HL-60 (cell line): ENCODE data around the gene GAPT.

Experiments used
- GABPA ChIP-seq: IDR thresholded peaks from 2 replicates; pipeline ENCODE4 v1.6.1; 2012; ENCODE audit warnings: low read depth
- POLR2AphosphoS5 ChIP-seq: IDR thresholded peaks from 2 replicates; pipeline ENCODE4 v1.6.1; 2012; ENCODE audit warnings: low read depth
- SPI1 ChIP-seq: IDR thresholded peaks from 2 replicates; pipeline ENCODE4 v1.6.1; 2012; ENCODE audit warnings: low read depth, mild to moderate bottlenecking, borderline replicate concordance
- TF ChIP-seq, protein P1 (sequence below): IDR thresholded peaks from one replicate; pipeline ENCODE4 v1.5.1; 2011; ENCODE audit warnings: low read length, control low read depth, inconsistent platforms; ENCODE audit not compliant: insufficient read depth
- TF ChIP-seq, protein P2 (sequence below): IDR thresholded peaks from 2 replicates; pipeline ENCODE4 v1.6.1; 2012; ENCODE audit warnings: low read depth; ENCODE audit not compliant: insufficient replicate concordance

DNA sequence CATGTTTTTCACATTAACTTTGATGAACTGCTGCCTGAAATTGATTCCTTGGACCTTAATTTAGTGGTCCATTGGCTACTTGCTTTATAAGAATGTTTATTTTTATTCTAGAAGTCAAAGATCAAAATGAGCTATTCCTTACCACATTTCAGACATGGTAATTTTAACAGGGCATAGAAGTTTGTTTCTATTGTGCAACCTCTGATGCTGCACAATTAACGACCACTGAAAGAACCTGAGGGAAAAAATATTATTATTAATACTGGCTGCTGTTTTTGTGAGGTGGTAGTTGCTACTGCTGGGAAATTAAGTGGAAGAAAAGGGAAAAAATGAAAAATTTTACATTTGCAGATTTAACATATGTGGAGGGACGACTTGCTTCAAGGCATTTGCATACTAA lies 53.7 kb downstream of the GAPT start:
- TF ChIP-seq, protein P1, sequence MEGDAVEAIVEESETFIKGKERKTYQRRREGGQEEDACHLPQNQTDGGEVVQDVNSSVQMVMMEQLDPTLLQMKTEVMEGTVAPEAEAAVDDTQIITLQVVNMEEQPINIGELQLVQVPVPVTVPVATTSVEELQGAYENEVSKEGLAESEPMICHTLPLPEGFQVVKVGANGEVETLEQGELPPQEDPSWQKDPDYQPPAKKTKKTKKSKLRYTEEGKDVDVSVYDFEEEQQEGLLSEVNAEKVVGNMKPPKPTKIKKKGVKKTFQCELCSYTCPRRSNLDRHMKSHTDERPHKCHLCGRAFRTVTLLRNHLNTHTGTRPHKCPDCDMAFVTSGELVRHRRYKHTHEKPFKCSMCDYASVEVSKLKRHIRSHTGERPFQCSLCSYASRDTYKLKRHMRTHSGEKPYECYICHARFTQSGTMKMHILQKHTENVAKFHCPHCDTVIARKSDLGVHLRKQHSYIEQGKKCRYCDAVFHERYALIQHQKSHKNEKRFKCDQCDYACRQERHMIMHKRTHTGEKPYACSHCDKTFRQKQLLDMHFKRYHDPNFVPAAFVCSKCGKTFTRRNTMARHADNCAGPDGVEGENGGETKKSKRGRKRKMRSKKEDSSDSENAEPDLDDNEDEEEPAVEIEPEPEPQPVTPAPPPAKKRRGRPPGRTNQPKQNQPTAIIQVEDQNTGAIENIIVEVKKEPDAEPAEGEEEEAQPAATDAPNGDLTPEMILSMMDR = no peak
- no peak for TF ChIP-seq GABPA
- TF ChIP-seq POLR2AphosphoS5 = no peak
- TF ChIP-seq, protein P2, sequence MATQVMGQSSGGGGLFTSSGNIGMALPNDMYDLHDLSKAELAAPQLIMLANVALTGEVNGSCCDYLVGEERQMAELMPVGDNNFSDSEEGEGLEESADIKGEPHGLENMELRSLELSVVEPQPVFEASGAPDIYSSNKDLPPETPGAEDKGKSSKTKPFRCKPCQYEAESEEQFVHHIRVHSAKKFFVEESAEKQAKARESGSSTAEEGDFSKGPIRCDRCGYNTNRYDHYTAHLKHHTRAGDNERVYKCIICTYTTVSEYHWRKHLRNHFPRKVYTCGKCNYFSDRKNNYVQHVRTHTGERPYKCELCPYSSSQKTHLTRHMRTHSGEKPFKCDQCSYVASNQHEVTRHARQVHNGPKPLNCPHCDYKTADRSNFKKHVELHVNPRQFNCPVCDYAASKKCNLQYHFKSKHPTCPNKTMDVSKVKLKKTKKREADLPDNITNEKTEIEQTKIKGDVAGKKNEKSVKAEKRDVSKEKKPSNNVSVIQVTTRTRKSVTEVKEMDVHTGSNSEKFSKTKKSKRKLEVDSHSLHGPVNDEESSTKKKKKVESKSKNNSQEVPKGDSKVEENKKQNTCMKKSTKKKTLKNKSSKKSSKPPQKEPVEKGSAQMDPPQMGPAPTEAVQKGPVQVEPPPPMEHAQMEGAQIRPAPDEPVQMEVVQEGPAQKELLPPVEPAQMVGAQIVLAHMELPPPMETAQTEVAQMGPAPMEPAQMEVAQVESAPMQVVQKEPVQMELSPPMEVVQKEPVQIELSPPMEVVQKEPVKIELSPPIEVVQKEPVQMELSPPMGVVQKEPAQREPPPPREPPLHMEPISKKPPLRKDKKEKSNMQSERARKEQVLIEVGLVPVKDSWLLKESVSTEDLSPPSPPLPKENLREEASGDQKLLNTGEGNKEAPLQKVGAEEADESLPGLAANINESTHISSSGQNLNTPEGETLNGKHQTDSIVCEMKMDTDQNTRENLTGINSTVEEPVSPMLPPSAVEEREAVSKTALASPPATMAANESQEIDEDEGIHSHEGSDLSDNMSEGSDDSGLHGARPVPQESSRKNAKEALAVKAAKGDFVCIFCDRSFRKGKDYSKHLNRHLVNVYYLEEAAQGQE = no peak
- TF ChIP-seq SPI1 = no peak
